HG02943 (cell line): ENCODE results near the gene NPC1L1.
"Not testable (repeated sequence)": the region's sequence is repeated elsewhere in the genome, so short reads cannot be mapped to it uniquely, and the experiment has no call there.

ENCODE experiments used
- ATAC-seq: cut with Tn5 transposase; IDR thresholded peaks from one replicate; pipeline ENCODE4 v1.9.1; 2021; ENCODE audit warnings: mild to moderate bottlenecking, low read depth, moderate library complexity; ENCODE audit not compliant: unreplicated experiment

NPC1L1 gene

GRCh38 chr7:44512736-44513135, 28.4 kb downstream of the NPC1L1 start:
- ATAC-seq = no peak

GRCh38 chr7:44511863-44512468, 29.2 kb downstream of the NPC1L1 start:
- no peak for ATAC-seq

GRCh38 chr7:44511236-44511635, 29.9 kb downstream of the NPC1L1 start:
- no peak for ATAC-seq

- ATAC-seq = no peak
Measured at GRCh38 chr7:44508328-44509030, 32.7 kb downstream of the NPC1L1 start.

- not testable (repeated sequence) for ATAC-seq
Measured at GRCh38 chr7:44506592-44507288, 34.4 kb downstream of the NPC1L1 start.

GRCh38 chr7:44505595-44505994, 35.5 kb downstream of the NPC1L1 start:
- no peak for ATAC-seq

- no peak for ATAC-seq
Measured at GRCh38 chr7:44498230-44498954, 42.7 kb downstream of the NPC1L1 start.

- no peak for ATAC-seq
Measured at GRCh38 chr7:44497155-44498027, 43.7 kb downstream of the NPC1L1 start.

GRCh38 chr7:44496385-44496784, 44.7 kb downstream of the NPC1L1 start:
- no peak for ATAC-seq

GRCh38 chr7:44494960-44495359, 46.2 kb downstream of the NPC1L1 start:
- no peak for ATAC-seq

- ATAC-seq = no peak
Measured at GRCh38 chr7:44491229-44491628, 49.9 kb downstream of the NPC1L1 start.

GRCh38 chr7:44490351-44491200, 50.6 kb downstream of the NPC1L1 start, which contains the start of gene NUDCD3:
Gene NUDCD3 (minus strand): TSS chr7:44490658. CDS start chr7:44490600, 58 bp downstream.
- ATAC-seq = peak; percentile 95

GRCh38 chr7:44489955-44490350, 51.2 kb downstream of the NPC1L1 start:
- peak; percentile 15 for ATAC-seq

GRCh38 chr7:44488955-44489354, 52.2 kb downstream of the NPC1L1 start:
- ATAC-seq = no peak

- ATAC-seq = no peak
Measured at GRCh38 chr7:44486693-44487092, 54.4 kb downstream of the NPC1L1 start.

GRCh38 chr7:44486001-44486400, 55.1 kb downstream of the NPC1L1 start:
- no peak for ATAC-seq

- ATAC-seq = no peak
Measured at GRCh38 chr7:44484482-44485313, 56.4 kb downstream of the NPC1L1 start.
